HPDE6-E6E7 (cell line): ENCODE data around the gene LTBP4.
A peak's percentile ranks its signal among the peaks of the same experiment; 100 is the strongest.

Experiments used
- DNase-seq: peaks from one replicate; pipeline ENCODE4 v3.0.0; 2011; ENCODE audit warnings: missing footprints; ENCODE audit errors: extremely low spot score

LTBP4 gene

GRCh38 chr19:40662925-40663694, 61.9 kb downstream of the LTBP4 start:
- DNase-seq = peak; percentile 65

GRCh38 chr19:40663695-40664692, 62.8 kb downstream of the LTBP4 start:
- no peak for DNase-seq

GRCh38 chr19:40666803-40667438, 65.8 kb downstream of the LTBP4 start:
- no peak for DNase-seq

- DNase-seq = no peak
These were observed 66.4 kb downstream of the LTBP4 start for GRCh38 chr19:40667602-40668001.

- DNase-seq = no peak
These were observed 67.9 kb downstream of the LTBP4 start for GRCh38 chr19:40668991-40669614.

- no peak for DNase-seq
These were observed 70.2 kb downstream of the LTBP4 start for GRCh38 chr19:40671404-40671803.

GRCh38 chr19:40672038-40672437, 70.9 kb downstream of the LTBP4 start:
- no peak for DNase-seq

GRCh38 chr19:40672573-40673299, 71.6 kb downstream of the LTBP4 start:
- no peak for DNase-seq

- no peak for DNase-seq
These were observed 72.2 kb downstream of the LTBP4 start for GRCh38 chr19:40673397-40673796.

GRCh38 chr19:40674291-40674690, 73.1 kb downstream of the LTBP4 start:
- no peak for DNase-seq

GRCh38 chr19:40677156-40677555, 76.0 kb downstream of the LTBP4 start:
- no peak for DNase-seq
